Colonic mucosa (tissue), 4 donors: Measurements from ENCODE around the gene MCM3AP. TPM values are rescaled to one million over a fixed set of nuclear protein-coding genes. Genes with fewer than 3 reads are reported as not detected.

Experiments
- DNase-seq: peaks from one replicate; pipeline ENCODE4 v3.0.0-alpha.2; 2020
- H3K27ac ChIP-seq: fragments of 200-600 bp; one replicate; pipeline ENCODE4 v1.8.0; 2021
- H3K27me3 ChIP-seq: fragments of 200-600 bp; one replicate; pipeline ENCODE4 v1.8.0; 2021
- H3K36me3 ChIP-seq: fragments of 200-600 bp; one replicate; pipeline ENCODE4 v1.8.0; 2021
- H3K4me1 ChIP-seq: fragments of 200-600 bp; one replicate; pipeline ENCODE4 v1.8.0; 2021; ENCODE audit warnings: mild to moderate bottlenecking
- H3K4me3 ChIP-seq: fragments of 200-600 bp; one replicate; pipeline ENCODE4 v1.8.0; 2021
- H3K9ac ChIP-seq, 2 donors: one replicate each; pipeline ENCODE4 v1.7.0; 2013; ENCODE audit warnings: control low read depth in 2 of 2, low read depth in 2 of 2, low read length in 2 of 2
- H3K9me3 ChIP-seq: fragments of 200-600 bp; one replicate; pipeline ENCODE4 v1.8.0; 2021
- CTCF ChIP-seq: fragments of 200-600 bp; IDR thresholded peaks from one replicate; pipeline ENCODE4 v1.8.0; 2022; ENCODE audit warnings: antibody characterized with exemption, mild to moderate bottlenecking
- intact Hi-C: fragments of 100-400 bp; cut with DNase I; formaldehyde crosslinking; loops from one replicate; pipeline ENCODE4 v1.14.1; 2022
- total RNA-seq, 2 donors: library from RNA; stranded (reverse); fragmentation: NEBNext Ultra II Directional in 1 of 2; extraction: Animal tissue kit (Norgen Biotek cat#: 25700) in 1 of 2; gene quantifications; one replicate each; pipeline ENCODE4 v1.2.1, GENCODE V29; 2021
- donor health status: healthy.
- donor health status: DM: no; HTN: no; CAD: no.
- donor health status: DM: no; HTN: no; CAD: no.

MCM3AP gene
- total RNA-seq, 2 donors from 2014 or later = 68.4 to 112 TPM

GRCh38 chr21:46308431-46308830 is 23.0 kb upstream of the MCM3AP start:
- Histone ChIP-seq H3K27me3 (no peaks in the 10 kb centered on the region), H3K4me3 (no peak overlapping the region), H3K36me3 (no peaks in the 10 kb centered on the region), H3K4me1 (no peaks in the 10 kb centered on the region), H3K27ac (no peak overlapping the region), H3K9me3 (no peaks in the 10 kb centered on the region), H3K9ac (no peak overlapping the region)
- DNase-seq = no peak
- no peak for TF ChIP-seq CTCF
- intact Hi-C loops = no loop called here

GRCh38 chr21:46307625-46308024 is 22.2 kb upstream of the MCM3AP start:
- Histone ChIP-seq H3K27ac (no peak overlapping the region), H3K4me1 (no peaks in the 10 kb centered on the region), H3K27me3 (no peaks in the 10 kb centered on the region), H3K36me3 (no peaks in the 10 kb centered on the region), H3K9ac (no peak overlapping the region), H3K4me3 (no peak overlapping the region), H3K9me3 (no peaks in the 10 kb centered on the region)
- DNase-seq = no peak
- intact Hi-C loops = no loop called here
- TF ChIP-seq CTCF = no peak

- no peak overlapping the region for H3K27ac ChIP-seq
- no peak for TF ChIP-seq CTCF
- H3K36me3 ChIP-seq = no peaks in the 10 kb centered on the region
- no peak overlapping the region for H3K9ac ChIP-seq
- H3K4me1 ChIP-seq = no peaks in the 10 kb centered on the region
- no peak overlapping the region for H3K4me3 ChIP-seq
- intact Hi-C loops = no loop called here
- no peak for DNase-seq
- H3K27me3 ChIP-seq = no peaks in the 10 kb centered on the region
- H3K9me3 ChIP-seq = no peaks in the 10 kb centered on the region
These were observed 19.5 kb upstream of the MCM3AP start for GRCh38 chr21:46304955-46305354.

GRCh38 chr21:46304437-46304836 is 19.0 kb upstream of the MCM3AP start:
- no peak for DNase-seq
- Histone ChIP-seq H3K36me3 (no peaks in the 10 kb centered on the region), H3K9ac (no peak overlapping the region), H3K4me3 (no peak overlapping the region), H3K27me3 (no peaks in the 10 kb centered on the region), H3K27ac (no peak overlapping the region), H3K9me3 (no peaks in the 10 kb centered on the region), H3K4me1 (no peaks in the 10 kb centered on the region)
- TF ChIP-seq CTCF = no peak
- intact Hi-C loops = no loop called here

- no peak for TF ChIP-seq CTCF
- Histone ChIP-seq H3K36me3 (no peaks in the 10 kb centered on the region), H3K4me1 (no peaks in the 10 kb centered on the region), H3K9me3 (no peaks in the 10 kb centered on the region), H3K27ac (no peak overlapping the region), H3K4me3 (no peak overlapping the region), H3K27me3 (no peaks in the 10 kb centered on the region), H3K9ac (no peak overlapping the region)
- no peak for DNase-seq
- intact Hi-C loops = no loop called here
These were observed 16.3 kb upstream of the MCM3AP start for GRCh38 chr21:46301759-46302158.

GRCh38 chr21:46299167-46299566 is 13.8 kb upstream of the MCM3AP start:
- no peaks in the 10 kb centered on the region for H3K36me3 ChIP-seq
- intact Hi-C loops = no loop called here
- no peak overlapping the region for H3K27ac ChIP-seq
- no peaks in the 10 kb centered on the region for H3K27me3 ChIP-seq
- no peak for DNase-seq
- H3K9ac ChIP-seq = no peak overlapping the region
- H3K4me3 ChIP-seq = no peak overlapping the region
- H3K9me3 ChIP-seq = no peaks in the 10 kb centered on the region
- no peak for TF ChIP-seq CTCF
- H3K4me1 ChIP-seq = no peaks in the 10 kb centered on the region
